HCT116 (cell line): Measurements from ENCODE around the gene RORB. TPM values are rescaled to one million over a fixed set of nuclear protein-coding genes. Genes with fewer than 3 reads are reported as not detected.

ENCODE experiments used
- ATAC-seq: fragments of 200-7000 bp; cut with Tn5 transposase; 2 replicates; pipeline ENCODE4 v1.9.1; 2020; ENCODE audit warnings: mild to moderate bottlenecking, moderate library complexity
- BruUV-seq: library from RNA; stranded (reverse); fragments of 400-500 nt; replicated peaks from 2 replicates; lab custom pipeline; 2021; lab: Mats Ljungman, UMichigan
- CTCF ChIA-PET: fragments of 300-600 bp; sonication (Branson Sonifier 250); formaldehyde crosslinking; loops from one replicate; lab custom pipeline; 2021; ENCODE audit warnings: antibody characterized with exemption; lab: Charles Lee
- POLR2A ChIA-PET: fragments of 300-600, 350-600 bp; sonication (Branson Sonifier 250); formaldehyde crosslinking; loops from one replicate; lab custom pipeline; 2021; ENCODE audit warnings: antibody characterized with exemption; lab: Charles Lee
- RAD21 ChIA-PET, 2 experiments: fragments of 300-600 bp; sonication (Branson Sonifier 250); formaldehyde crosslinking; loops; one replicate each; lab custom pipeline; 2023; ENCODE audit warnings: low total read pairs in 2 of 2; ENCODE audit not compliant: uncharacterized antibody in 2 of 2, unreplicated experiment in 2 of 2, low non-redundant PET in 1 of 2; lab: Charles Lee
- DNase-seq: peaks from one replicate; pipeline ENCODE4 v3.0.0-alpha.2; 2010; ENCODE audit warnings: low read depth, low spot score
- H2AFZ ChIP-seq: fragments of 200-600 bp; shearing (Covaris generic), sonication (generic); 2 replicates; pipeline ENCODE4 v1.6.1; 2017; ENCODE audit warnings: low read depth, mixed run types, mixed read lengths, antibody characterized with exemption, low read length; ENCODE audit not compliant: poor library complexity, severe bottlenecking
- H3K27ac ChIP-seq: 2 replicates; pipeline ENCODE4 v1.5.1; 2012; ENCODE audit warnings: low read depth, low read length
- H3K27me3 ChIP-seq: fragments of 200-600 bp; sonication (generic); 2 replicates; pipeline ENCODE4 v1.6.1; 2016; ENCODE audit warnings: mixed run types, low read length, mixed read lengths; ENCODE audit not compliant: insufficient read depth
- H3K36me3 ChIP-seq, 2 experiments: fragments of 200-500 bp in 1 of 2; fragments of 200-600 bp in 1 of 2; sonication (Bioruptor generic) in 1 of 2; sonication (generic) in 1 of 2; 2 replicates each; pipeline versions ENCODE4 v1.5.1 to v1.6.1; 2014 to 2016; ENCODE audit warnings: low read length in 2 of 2, inconsistent platforms in 1 of 2, mixed read lengths in 1 of 2, mixed run types in 1 of 2; ENCODE audit not compliant: insufficient read depth in 2 of 2, control insufficient read depth in 1 of 2
- H3K4me1 ChIP-seq, 2 experiments: fragments of 200-600 bp in 1 of 2; sonication (generic) in 1 of 2; 2 replicates each; pipeline versions ENCODE4 v1.5.1 to v1.6.1; 2012 to 2017; ENCODE audit warnings: low read length in 2 of 2, inconsistent platforms in 1 of 2, mild to moderate bottlenecking in 1 of 2, mixed read lengths in 1 of 2, mixed run types in 1 of 2, moderate library complexity in 1 of 2; ENCODE audit not compliant: insufficient read depth in 2 of 2, control insufficient read depth in 1 of 2
- H3K4me2 ChIP-seq: fragments of 200-600 bp; sonication (generic); 2 replicates; pipeline ENCODE4 v1.6.1; 2017; ENCODE audit warnings: mixed run types, low read length, mixed read lengths
- H3K4me3 ChIP-seq, 2 experiments: fragments of 200-600 bp in 1 of 2; sonication (generic) in 1 of 2; replicated peaks in 1 of 2; 2 replicates each; pipeline ENCODE4 v1.5.1; 2011 to 2016; ENCODE audit warnings: low read length in 2 of 2, control low read depth in 1 of 2, low read depth in 1 of 2, mild to moderate bottlenecking in 1 of 2, mixed read lengths in 1 of 2, mixed run types in 1 of 2
- H3K79me2 ChIP-seq: fragments of 200-600 bp; sonication (generic); 2 replicates; pipeline ENCODE4 v1.6.1; 2017; ENCODE audit warnings: mild to moderate bottlenecking, mixed run types, low read length, moderate library complexity, mixed read lengths; ENCODE audit not compliant: insufficient read depth
- H3K9ac ChIP-seq: fragments of 200-600 bp; sonication (generic); 2 replicates; pipeline ENCODE4 v1.6.1; 2016; ENCODE audit warnings: low read length, mixed read lengths
- H3K9me2 ChIP-seq: fragments of 200-600 bp; sonication (generic), shearing (Covaris generic); 2 replicates; pipeline ENCODE4 v1.6.1; 2017; ENCODE audit warnings: mixed run types, mild to moderate bottlenecking, moderate library complexity; ENCODE audit not compliant: insufficient read depth
- H3K9me3 ChIP-seq, 2 experiments: fragments of 200-500 bp in 1 of 2; fragments of 200-600 bp in 1 of 2; sonication (Bioruptor generic) in 1 of 2; sonication (generic) in 1 of 2; 2 replicates each; pipeline ENCODE4 v1.6.1; 2014 to 2017; ENCODE audit warnings: low read length in 2 of 2, mixed read lengths in 2 of 2, inconsistent platforms in 1 of 2, low read depth in 1 of 2, mild to moderate bottlenecking in 1 of 2, mixed run types in 1 of 2, moderate library complexity in 1 of 2; ENCODE audit not compliant: control insufficient read depth in 1 of 2, insufficient read depth in 1 of 2
- H4K20me1 ChIP-seq: fragments of 200-600 bp; sonication (generic), shearing (Covaris generic); 2 replicates; pipeline ENCODE4 v1.6.1; 2017; ENCODE audit warnings: mixed run types, mild to moderate bottlenecking, moderate library complexity; ENCODE audit not compliant: insufficient read depth
- ATF3 ChIP-seq: IDR thresholded peaks from 2 replicates; pipeline ENCODE4 v1.6.1; 2012
- CEBPB ChIP-seq: IDR thresholded peaks from 2 replicates; pipeline ENCODE4 v1.6.1; 2012; ENCODE audit warnings: low read depth
- EGR1 ChIP-seq: IDR thresholded peaks from 2 replicates; pipeline ENCODE4 v1.6.1; 2012; ENCODE audit warnings: low read depth
- ELF1 ChIP-seq: IDR thresholded peaks from 2 replicates; pipeline ENCODE4 v1.6.1; 2012; ENCODE audit warnings: low read depth, borderline replicate concordance
- EZH2phosphoT487 ChIP-seq: fragments of 200-600 bp; IDR thresholded peaks from 2 replicates; pipeline ENCODE4 v1.6.1; 2018; ENCODE audit warnings: antibody characterized with exemption, borderline replicate concordance
- FOSL1 ChIP-seq: IDR thresholded peaks from 2 replicates; pipeline ENCODE4 v1.6.1; 2012; ENCODE audit warnings: low read depth
- JUND ChIP-seq: IDR thresholded peaks from 2 replicates; pipeline ENCODE4 v1.6.1; 2012
- POLR2A ChIP-seq: IDR thresholded peaks from 2 replicates; pipeline ENCODE4 v1.7.0; 2011; ENCODE audit warnings: borderline replicate concordance; ENCODE audit not compliant: insufficient read depth, insufficient read length; ENCODE audit errors: extremely low read depth
- POLR2AphosphoS5 ChIP-seq: IDR thresholded peaks from 2 replicates; pipeline ENCODE4 v1.6.1; 2011; ENCODE audit warnings: mild to moderate bottlenecking, low read depth, low read length, moderate library complexity
- REST ChIP-seq: IDR thresholded peaks from 2 replicates; pipeline ENCODE4 v1.6.1; 2012; ENCODE audit warnings: low read depth
- SIN3A ChIP-seq: IDR thresholded peaks from 2 replicates; pipeline ENCODE4 v1.6.1; 2012; ENCODE audit warnings: low read depth
- SP1 ChIP-seq: IDR thresholded peaks from 2 replicates; pipeline ENCODE4 v1.6.1; 2012; ENCODE audit warnings: low read depth
- ZFX ChIP-seq: fragments of 450-650 bp; IDR thresholded peaks from 2 replicates; pipeline ENCODE4 v1.6.1; 2017
- ZNF274 ChIP-seq: fragments of 200-500 bp; sonication (Bioruptor generic); IDR thresholded peaks from 2 replicates; pipeline ENCODE4 v1.6.1; 2014; ENCODE audit warnings: mild to moderate bottlenecking, low read depth, low read length, inconsistent platforms
- intact Hi-C: fragments of 100-400 bp; cut with micrococcal nuclease; formaldehyde crosslinking; loops from 2 replicates; pipeline ENCODE4 v1.10.0; 2022
- total RNA-seq: library from RNA; stranded (reverse); gene quantifications from one replicate; pipeline ENCODE4 v1.2.1, GENCODE V29; 2021; ENCODE audit not compliant: unreplicated experiment
- TF ChIP-seq, protein P1 (sequence below), 3 experiments: fragments of 200-600 bp in 1 of 3; sonication (generic) in 1 of 3; IDR thresholded peaks in 2 of 3; conservative IDR thresholded peaks in 1 of 3; 2 replicates each; pipeline ENCODE4 v1.5.1; 2012 to 2017; ENCODE audit warnings: low read depth in 2 of 3, low read length in 2 of 3, antibody characterized with exemption in 1 of 3, borderline replicate concordance in 1 of 3, control low read depth in 1 of 3, mild to moderate bottlenecking in 1 of 3, mixed read lengths in 1 of 3, mixed run types in 1 of 3, moderate library complexity in 1 of 3; ENCODE audit not compliant: insufficient read depth in 1 of 3
- TF ChIP-seq, protein P2 (sequence below): IDR thresholded peaks from 2 replicates; pipeline ENCODE4 v1.6.1; 2012

The RORB gene
- total RNA-seq, 1 experiment from 2014 or later, result 0.02 TPM

DNA sequence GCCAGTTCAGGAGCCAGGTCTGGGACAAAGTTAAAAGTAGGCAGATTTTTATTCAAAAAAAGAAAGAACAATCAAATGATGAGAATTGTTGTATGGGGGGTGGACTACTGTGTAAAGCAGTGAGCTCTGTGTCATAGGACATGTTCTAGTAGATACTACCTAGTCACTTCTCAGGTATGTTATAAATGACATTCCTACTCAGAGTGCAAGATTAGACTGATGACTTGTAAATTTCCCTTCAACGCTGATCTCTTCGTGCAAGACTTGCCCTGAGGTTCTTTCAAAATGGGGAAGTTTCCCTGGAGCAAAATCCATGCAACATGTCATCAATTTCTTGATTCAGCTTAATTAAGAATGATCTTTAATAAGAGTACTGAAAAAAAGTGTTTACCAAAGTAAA lies 175.1 kb downstream of the RORB start:
- CTCF ChIA-PET, result no interaction called here
- ATAC-seq, result no peak
- Histone ChIP-seq H3K9me2 (no peaks in the 10 kb centered on the region), H3K79me2 (no peaks in the 10 kb centered on the region), H4K20me1 (no peaks in the 10 kb centered on the region), H3K9ac (no peak overlapping the region), H3K27ac (no peak overlapping the region), H2AFZ (no peak overlapping the region), H3K36me3 (no peaks in the 10 kb centered on the region), H3K27me3 (peaks cover 28% of the 10 kb centered on the region; the same call in 1 of the 2 replicates), H3K4me2 (no peak overlapping the region), H3K4me1 (no peaks in the 10 kb centered on the region), H3K4me3 (no peak overlapping the region), H3K9me3 (no peaks in the 10 kb centered on the region)
- no TSS peak for BruUV-seq
- intact Hi-C loops, result no loop called here
- POLR2A ChIA-PET, result no interaction called here
- RAD21 ChIA-PET, result no interaction called here
- no peak for DNase-seq
- TF ChIP-seq ELF1 (no peak), SP1 (no peak), ATF3 (no peak), EZH2phosphoT487 (no peak), ZFX (no peak), POLR2AphosphoS5 (no peak), EGR1 (no peak)

GRCh38 chr9:74674077-74674476 lies 176.9 kb downstream of the RORB start:
- Histone ChIP-seq H3K9me2 (no peaks in the 10 kb centered on the region), H3K4me1 (no peaks in the 10 kb centered on the region), H2AFZ (no peak overlapping the region), H3K27ac (no peak overlapping the region), H3K79me2 (no peaks in the 10 kb centered on the region), H4K20me1 (no peaks in the 10 kb centered on the region), H3K9ac (no peak overlapping the region), H3K9me3 (no peaks in the 10 kb centered on the region), H3K4me2 (no peak overlapping the region), H3K27me3 (peaks cover 27% of the 10 kb centered on the region; the same call in 1 of the 2 replicates), H3K36me3 (no peaks in the 10 kb centered on the region), H3K4me3 (no peak overlapping the region)
- no peak for DNase-seq
- no peak for ATAC-seq
- no TSS peak for BruUV-seq
- ChIA-PET POLR2A (no interaction called here), RAD21 (no interaction called here), CTCF (no interaction called here)
- intact Hi-C loops, result no loop called here
- no peak for TF ChIP-seq POLR2A
- no peak for TF ChIP-seq SIN3A
- no peak for TF ChIP-seq FOSL1
- TF ChIP-seq POLR2AphosphoS5, result no peak
- no peak for TF ChIP-seq JUND
- no peak for TF ChIP-seq SP1
- TF ChIP-seq, protein P1, sequence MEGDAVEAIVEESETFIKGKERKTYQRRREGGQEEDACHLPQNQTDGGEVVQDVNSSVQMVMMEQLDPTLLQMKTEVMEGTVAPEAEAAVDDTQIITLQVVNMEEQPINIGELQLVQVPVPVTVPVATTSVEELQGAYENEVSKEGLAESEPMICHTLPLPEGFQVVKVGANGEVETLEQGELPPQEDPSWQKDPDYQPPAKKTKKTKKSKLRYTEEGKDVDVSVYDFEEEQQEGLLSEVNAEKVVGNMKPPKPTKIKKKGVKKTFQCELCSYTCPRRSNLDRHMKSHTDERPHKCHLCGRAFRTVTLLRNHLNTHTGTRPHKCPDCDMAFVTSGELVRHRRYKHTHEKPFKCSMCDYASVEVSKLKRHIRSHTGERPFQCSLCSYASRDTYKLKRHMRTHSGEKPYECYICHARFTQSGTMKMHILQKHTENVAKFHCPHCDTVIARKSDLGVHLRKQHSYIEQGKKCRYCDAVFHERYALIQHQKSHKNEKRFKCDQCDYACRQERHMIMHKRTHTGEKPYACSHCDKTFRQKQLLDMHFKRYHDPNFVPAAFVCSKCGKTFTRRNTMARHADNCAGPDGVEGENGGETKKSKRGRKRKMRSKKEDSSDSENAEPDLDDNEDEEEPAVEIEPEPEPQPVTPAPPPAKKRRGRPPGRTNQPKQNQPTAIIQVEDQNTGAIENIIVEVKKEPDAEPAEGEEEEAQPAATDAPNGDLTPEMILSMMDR (IDR thresholded peaks at IDR 0.05 in 2 of 3, conservative IDR thresholded peaks at IDR 0.05 in 1 of 3; ENCODE audit: borderline replicate concordance in 1 of 3, insufficient read depth in 1 of 3, low read depth in 2 of 3, low read length in 2 of 3), result no peak
- TF ChIP-seq REST, result no peak
- TF ChIP-seq EGR1, result no peak
- no peak for TF ChIP-seq CEBPB
- no peak for TF ChIP-seq ZNF274
- TF ChIP-seq, protein P2, sequence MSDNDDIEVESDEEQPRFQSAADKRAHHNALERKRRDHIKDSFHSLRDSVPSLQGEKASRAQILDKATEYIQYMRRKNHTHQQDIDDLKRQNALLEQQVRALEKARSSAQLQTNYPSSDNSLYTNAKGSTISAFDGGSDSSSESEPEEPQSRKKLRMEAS, result no peak
